Central memory CD4-positive, alpha-beta T cell (primary cell): Measurements from ENCODE around the gene F12.

Source experiments
- DNase-seq: peaks from one replicate; pipeline ENCODE4 v3.0.0; 2022

The F12 gene

GRCh38 chr5:177446200-177447065 lies 37.1 kb upstream of the F12 start, which contains the start of gene PRR7:
PRR7 (plus strand) TSS chr5:177446814; CDS start chr5:177455068, 8,254 bp downstream.
- peak; percentile 79 for DNase-seq

- no peak for DNase-seq
Observed at GRCh38 chr5:177445917-177446199, 36.5 kb upstream of the F12 start.

GRCh38 chr5:177445052-177445916 lies 35.9 kb upstream of the F12 start:
- peak; percentile 63 for DNase-seq

DNA sequence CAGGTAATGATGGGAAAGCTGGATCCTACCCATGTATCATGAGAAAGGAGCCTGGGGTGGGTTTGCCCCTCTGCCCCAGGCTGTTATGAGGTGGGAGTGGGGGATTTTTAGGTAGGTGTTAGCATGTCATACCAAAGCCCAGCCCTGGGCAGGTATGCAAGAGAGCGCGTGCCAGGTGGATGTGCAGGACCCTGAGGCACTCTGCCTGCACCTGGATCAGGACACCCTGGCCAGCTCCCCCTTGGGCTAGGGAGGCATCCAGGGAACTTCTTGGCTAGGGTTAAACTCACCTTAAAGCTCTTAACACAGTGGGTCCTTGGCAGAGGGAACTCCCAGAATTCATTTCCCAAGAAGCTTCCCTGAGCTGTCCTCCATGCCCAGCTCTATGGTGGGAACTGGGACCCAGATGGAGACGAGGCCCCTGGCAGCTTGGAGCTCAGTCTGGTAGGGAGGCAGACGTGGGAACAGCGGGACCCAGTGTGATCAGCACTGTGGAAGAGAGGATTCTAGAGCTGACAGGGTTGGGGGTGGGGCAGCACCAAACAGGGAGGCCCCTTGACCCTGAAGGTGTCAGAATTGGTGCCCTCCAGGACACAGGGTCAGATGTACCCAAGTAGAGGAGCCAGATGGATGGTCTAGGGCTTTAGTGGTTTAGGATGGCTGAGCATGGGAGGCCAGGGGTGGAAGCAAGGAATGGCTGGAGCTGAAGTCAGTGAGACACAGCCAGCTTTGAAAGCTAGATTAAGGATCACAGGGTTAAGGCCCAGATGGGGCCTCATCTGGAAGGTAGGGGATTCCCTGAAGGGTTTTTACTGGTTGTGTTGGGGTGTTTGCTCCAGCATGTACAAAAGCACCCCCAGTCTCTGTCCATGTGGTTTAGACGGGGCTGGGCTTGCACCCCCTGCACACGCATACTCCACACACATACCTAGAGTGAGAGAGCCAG lies 35.0 kb upstream of the F12 start:
- DNase-seq, result peak; percentile 50

DNA sequence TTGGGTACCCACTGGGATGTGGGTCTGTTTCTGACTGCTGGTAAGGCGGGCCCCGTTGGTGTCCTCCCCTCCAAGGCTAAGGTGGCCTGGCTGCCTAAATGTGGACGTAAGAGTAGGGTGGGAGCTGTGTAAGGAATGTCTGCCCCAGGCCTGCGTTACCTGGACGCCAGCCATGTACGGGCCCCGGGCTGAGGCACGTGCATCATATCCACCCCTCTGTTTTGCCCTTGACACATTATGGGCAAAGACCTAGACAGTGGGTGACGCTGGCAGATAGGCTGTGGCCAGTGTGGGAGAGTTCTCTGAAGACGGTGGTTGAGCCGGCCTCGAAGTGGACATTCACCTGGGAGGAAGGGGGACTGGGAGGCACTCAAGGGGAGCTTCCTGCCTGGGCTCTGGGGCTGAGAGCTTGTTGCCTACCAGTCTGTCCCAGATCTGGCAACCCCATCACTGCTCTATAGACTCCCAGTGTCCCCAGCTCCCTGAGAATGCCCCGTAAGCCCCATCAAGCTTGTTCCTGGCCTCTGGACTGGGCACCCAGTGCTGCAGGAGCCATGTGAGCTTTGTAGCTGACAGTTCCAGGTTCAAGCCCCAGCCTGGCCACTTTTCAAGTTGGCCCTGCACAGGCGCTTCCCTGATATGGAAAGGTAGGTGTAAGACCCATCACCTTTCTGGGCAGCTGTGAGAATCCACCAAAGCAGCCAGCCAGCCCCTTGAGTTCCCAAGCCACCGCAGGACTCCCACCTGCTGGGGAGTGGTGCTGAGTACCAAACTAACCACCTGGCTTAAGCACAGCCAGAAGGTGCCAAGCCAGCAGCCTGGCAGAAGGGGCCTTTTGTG lies 34.0 kb upstream of the F12 start:
- DNase-seq, result no peak

GRCh38 chr5:177442066-177442826 lies 32.9 kb upstream of the F12 start:
- DNase-seq, result no peak

DNA sequence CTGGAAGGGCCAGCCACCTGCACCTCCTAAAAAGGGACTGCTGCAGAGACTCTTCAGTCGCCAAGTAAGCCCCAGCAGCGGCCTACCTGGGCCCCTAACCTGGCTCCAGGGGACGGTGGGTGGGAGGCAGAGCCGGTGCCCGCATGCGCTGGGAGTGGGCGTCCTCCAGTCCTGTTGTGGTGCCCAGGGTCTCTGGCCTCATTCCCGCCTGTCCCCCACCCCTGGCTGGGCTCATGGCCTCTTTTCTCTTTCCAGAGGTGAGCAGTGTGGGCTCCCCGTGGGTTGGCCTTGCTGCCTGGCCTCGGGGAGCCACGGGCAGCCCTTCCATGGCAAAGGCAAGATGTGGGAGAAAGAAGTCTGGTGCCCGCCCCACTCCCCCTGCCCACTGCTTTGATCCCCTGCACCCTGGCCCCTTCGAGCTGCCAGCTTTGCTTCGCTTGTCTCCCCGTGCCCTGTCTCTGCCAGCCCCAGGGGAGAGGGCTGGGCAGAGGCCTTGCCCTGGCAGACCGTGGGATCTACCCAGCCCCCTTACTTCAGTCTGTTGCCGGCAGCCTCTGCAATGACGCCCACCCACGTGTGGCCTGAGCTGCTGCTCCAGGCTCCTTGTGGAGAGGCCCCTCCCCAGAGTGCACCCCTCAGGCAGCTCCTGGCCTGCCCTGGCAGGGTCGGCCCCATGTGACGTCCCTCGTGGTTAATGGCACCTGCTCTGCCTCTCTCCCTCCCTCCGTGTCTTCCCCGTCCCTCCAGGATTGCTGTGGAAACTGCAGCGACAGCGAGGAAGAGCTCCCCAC lies 31.8 kb upstream of the F12 start:
- no peak for DNase-seq

- DNase-seq, result peak; percentile 82
Observed at GRCh38 chr5:177440211-177440989, 31.0 kb upstream of the F12 start.

DNA sequence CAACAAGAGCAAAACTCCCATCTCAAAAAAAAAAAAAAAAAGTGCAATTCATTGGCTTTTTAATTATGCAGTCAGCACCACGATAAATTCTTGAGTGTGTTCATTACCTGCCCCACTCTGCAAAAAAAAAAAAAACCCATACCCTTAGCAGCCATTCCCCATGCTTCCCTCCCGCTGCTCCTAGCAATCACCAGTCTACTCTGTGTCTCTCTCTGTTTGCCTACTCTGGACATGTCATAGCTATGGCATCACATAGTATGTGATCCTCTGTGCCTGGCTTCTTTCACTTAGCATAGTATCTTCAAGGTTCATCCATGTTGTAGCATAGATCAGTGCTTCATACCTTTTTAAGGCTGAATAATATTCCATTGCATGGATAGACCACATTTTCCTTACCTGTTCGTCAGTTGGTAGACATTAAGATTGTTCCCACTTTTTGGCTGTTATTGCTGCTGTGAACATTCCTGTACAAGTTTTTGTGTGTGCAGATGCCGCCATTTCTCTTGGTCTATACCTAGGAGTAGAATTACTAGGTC lies 30.2 kb upstream of the F12 start:
- no peak for DNase-seq

GRCh38 chr5:177438468-177438867 lies 29.1 kb upstream of the F12 start:
- no peak for DNase-seq

GRCh38 chr5:177437623-177438022 lies 28.3 kb upstream of the F12 start:
- no peak for DNase-seq

GRCh38 chr5:177435847-177436536 lies 26.6 kb upstream of the F12 start:
- no peak for DNase-seq

GRCh38 chr5:177434942-177435738 lies 25.8 kb upstream of the F12 start:
- DNase-seq, result no peak

GRCh38 chr5:177434437-177434836 lies 25.1 kb upstream of the F12 start:
- peak; percentile 57 for DNase-seq

GRCh38 chr5:177433658-177434217 lies 24.4 kb upstream of the F12 start:
- no peak for DNase-seq

GRCh38 chr5:177432839-177433657 lies 23.7 kb upstream of the F12 start:
- no peak for DNase-seq
